Fibroblast of lung (primary cell): ENCODE measurements around the gene UTP25. TPM values are rescaled to one million over a fixed set of nuclear protein-coding genes. Genes with fewer than 3 reads are reported as not detected.

Source experiments
- DNase-seq, 2 donors: peaks; one replicate each; pipeline versions ENCODE4 v3.0.0 to v3.0.0-alpha.2; 2010; ENCODE audit warnings: low read depth in 2 of 2
- H2AFZ ChIP-seq: 2 replicates; pipeline ENCODE4 v1.5.1; 2012; ENCODE audit warnings: low read length, control low read depth, inconsistent platforms
- H3K27ac ChIP-seq: 2 replicates; pipeline ENCODE4 v1.5.1; 2011; ENCODE audit warnings: low read length, control low read depth; ENCODE audit not compliant: insufficient read depth
- H3K27me3 ChIP-seq: 2 replicates; pipeline ENCODE4 v1.5.1; 2011; ENCODE audit warnings: mild to moderate bottlenecking, low read length; ENCODE audit not compliant: control insufficient read depth, insufficient read depth
- H3K36me3 ChIP-seq: 2 replicates; pipeline ENCODE4 v1.5.1; 2011; ENCODE audit warnings: low read length; ENCODE audit not compliant: control insufficient read depth, insufficient read depth
- H3K4me1 ChIP-seq: 2 replicates; pipeline ENCODE4 v1.5.1; 2011; ENCODE audit warnings: low read length; ENCODE audit not compliant: control insufficient read depth, insufficient read depth; ENCODE audit errors: extremely low read depth
- H3K4me2 ChIP-seq: 2 replicates; pipeline ENCODE4 v1.5.1; 2011; ENCODE audit warnings: low read length, control low read depth; ENCODE audit not compliant: insufficient read depth; ENCODE audit errors: extremely low read depth
- H3K4me3 ChIP-seq, 4 experiments: fragments of 200-600 bp in 1 of 4; sonication (generic) in 1 of 4; replicated peaks in 1 of 4; 2 replicates each; pipeline ENCODE4 v1.5.1; 2011 to 2016; ENCODE audit warnings: low read length in 4 of 4, low read depth in 3 of 4, mild to moderate bottlenecking in 3 of 4, control low read depth in 2 of 4, inconsistent platforms in 1 of 4, mixed read lengths in 1 of 4; ENCODE audit not compliant: insufficient read depth in 1 of 4; ENCODE audit errors: control extremely low read depth in 1 of 4
- H3K79me2 ChIP-seq: 2 replicates; pipeline ENCODE4 v1.5.1; 2012; ENCODE audit warnings: mild to moderate bottlenecking, low read length, inconsistent platforms; ENCODE audit not compliant: control insufficient read depth, insufficient read depth
- H3K9ac ChIP-seq: 2 replicates; pipeline ENCODE4 v1.5.1; 2011; ENCODE audit warnings: mild to moderate bottlenecking, low read length, control low read depth; ENCODE audit not compliant: insufficient read depth
- H3K9me3 ChIP-seq: 2 replicates; pipeline ENCODE4 v1.5.1; 2012; ENCODE audit warnings: low read depth, low read length; ENCODE audit not compliant: control insufficient read depth, insufficient read depth
- H4K20me1 ChIP-seq: 2 replicates; pipeline ENCODE4 v1.5.1; 2011; ENCODE audit warnings: low read length; ENCODE audit not compliant: control insufficient read depth, insufficient read depth; ENCODE audit errors: extremely low read depth
- CTCF ChIP-seq, 2 donors: IDR thresholded peaks in 1 of 2; conservative IDR thresholded peaks in 1 of 2; 1 replicate in 1 of 2; 2 replicates in 1 of 2; pipeline ENCODE4 v1.5.1; 2011 to 2012; ENCODE audit warnings: low read length in 2 of 2, control low read depth in 1 of 2, inconsistent platforms in 1 of 2, low read depth in 1 of 2, mild to moderate bottlenecking in 1 of 2
- EZH2 ChIP-seq: IDR thresholded peaks from 2 replicates; pipeline ENCODE4 v1.5.1; 2012; ENCODE audit warnings: low read length, control low read depth, mild to moderate bottlenecking; ENCODE audit errors: missing control alignments
- polyA plus RNA-seq, 2 donors: library from polyadenylated mRNA; depleted of rRNA in 1 of 2; stranded (reverse) in 1 of 2; unstranded in 1 of 2; fragments of >200 nt; gene quantifications; 2 replicates each; pipeline ENCODE4 v1.2.1, GENCODE V29; 2011 to 2012; ENCODE audit warnings: missing spikeins in 1 of 2
- total RNA-seq: library from RNA; depleted of rRNA; stranded (reverse); fragments of >200 nt; gene quantifications from 2 replicates; pipeline ENCODE4 v1.2.1, GENCODE V29; 2014

Gene UTP25
- total and polyA plus RNA-seq, 2 donors (not counting 1 experiment from before 2014, with no cell fraction given), result 10.4 to 12.3 TPM

GRCh38 chr1:209809611-209810010, 18.2 kb upstream of the UTP25 start:
- H3K4me1 ChIP-seq, result peaks cover 8% of the 10 kb centered on the region
- no peak overlapping the region for H3K4me3 ChIP-seq
- H3K4me2 ChIP-seq, result no peak overlapping the region
- no peaks in the 10 kb centered on the region for H3K9me3 ChIP-seq
- no peak overlapping the region for H3K27ac ChIP-seq
- DNase-seq, result no peak
- H2AFZ ChIP-seq, result no peak overlapping the region
- H3K36me3 ChIP-seq, result no peaks in the 10 kb centered on the region
- TF ChIP-seq CTCF (conservative IDR thresholded peaks at IDR 0.05 in 1 of 2, IDR thresholded peaks at IDR 0.05 in 1 of 2; ENCODE audit: low read depth in 1 of 2, low read length in 2 of 2) (no peak), EZH2 (no peak)
- H4K20me1 ChIP-seq, result no peaks in the 10 kb centered on the region
- no peaks in the 10 kb centered on the region for H3K27me3 ChIP-seq
- no peak overlapping the region for H3K9ac ChIP-seq
- H3K79me2 ChIP-seq, result no peaks in the 10 kb centered on the region

DNA sequence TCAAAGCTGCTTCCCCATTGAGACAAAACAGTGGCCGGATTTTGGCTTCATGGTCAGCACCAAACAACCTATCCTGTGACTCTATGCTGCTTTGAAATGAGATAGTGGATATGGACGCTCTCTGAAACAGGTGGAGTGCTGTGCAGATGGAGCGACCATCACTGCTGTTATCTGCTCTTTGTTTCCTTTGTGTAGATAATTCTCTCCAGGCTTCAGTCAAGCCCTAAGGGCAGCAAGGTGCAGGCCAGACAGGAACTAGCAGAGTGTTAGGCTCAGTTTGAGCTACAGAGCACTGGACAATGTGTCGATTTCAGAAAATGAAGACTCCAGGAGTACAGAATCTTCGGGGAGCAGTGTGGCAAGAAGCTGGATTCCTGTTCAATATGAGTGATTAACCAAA, 17.0 kb upstream of the UTP25 start:
- DNase-seq, result no peak
- no peaks in the 10 kb centered on the region for H4K20me1 ChIP-seq
- no peaks in the 10 kb centered on the region for H3K79me2 ChIP-seq
- H3K36me3 ChIP-seq, result no peaks in the 10 kb centered on the region
- no peaks in the 10 kb centered on the region for H3K9me3 ChIP-seq
- no peak overlapping the region for H3K4me3 ChIP-seq
- H3K27ac ChIP-seq, result no peak overlapping the region
- no peaks in the 10 kb centered on the region for H3K27me3 ChIP-seq
- TF ChIP-seq CTCF (conservative IDR thresholded peaks at IDR 0.05 in 1 of 2, IDR thresholded peaks at IDR 0.05 in 1 of 2; ENCODE audit: low read depth in 1 of 2, low read length in 2 of 2), result no peak
- no peak for TF ChIP-seq EZH2
- no peak overlapping the region for H2AFZ ChIP-seq
- no peak overlapping the region for H3K4me2 ChIP-seq
- H3K9ac ChIP-seq, result no peak overlapping the region
- peaks cover 8% of the 10 kb centered on the region for H3K4me1 ChIP-seq

DNA sequence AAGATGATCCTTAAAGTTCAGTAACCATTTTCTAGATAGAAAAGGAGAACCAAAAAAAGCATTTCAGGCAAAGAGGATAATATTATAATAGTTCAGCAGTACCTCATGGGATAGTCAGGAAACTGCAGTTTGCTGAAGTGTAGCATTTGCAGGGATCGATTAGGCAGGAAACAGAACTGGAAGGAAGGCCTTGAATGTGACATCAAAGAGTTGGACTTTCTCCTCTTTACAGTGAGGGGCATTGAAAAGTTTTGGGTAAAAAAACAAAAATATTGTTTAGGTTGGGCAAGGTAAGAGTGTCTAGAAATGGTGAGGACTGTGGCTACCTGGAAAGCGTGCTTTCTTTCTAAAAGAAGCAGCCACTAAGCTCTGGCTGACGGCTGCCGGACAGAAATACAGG, 13.9 kb upstream of the UTP25 start:
- peaks cover 2% of the 10 kb centered on the region for H3K27me3 ChIP-seq
- H3K79me2 ChIP-seq, result no peaks in the 10 kb centered on the region
- no peak overlapping the region for H3K9ac ChIP-seq
- TF ChIP-seq EZH2, result no peak
- no peak for TF ChIP-seq CTCF (conservative IDR thresholded peaks at IDR 0.05 in 1 of 2, IDR thresholded peaks at IDR 0.05 in 1 of 2; ENCODE audit: low read depth in 1 of 2, low read length in 2 of 2)
- H3K9me3 ChIP-seq, result no peaks in the 10 kb centered on the region
- DNase-seq, result no peak
- H3K4me3 ChIP-seq, result no peak overlapping the region
- no peak overlapping the region for H3K4me2 ChIP-seq
- no peaks in the 10 kb centered on the region for H3K4me1 ChIP-seq
- H2AFZ ChIP-seq, result no peak overlapping the region
- no peak overlapping the region for H3K27ac ChIP-seq
- H3K36me3 ChIP-seq, result no peaks in the 10 kb centered on the region
- no peaks in the 10 kb centered on the region for H4K20me1 ChIP-seq
